HepG2 (cell line): ENCODE measurements around the gene HAS3. TPM values are rescaled to one million over a fixed set of nuclear protein-coding genes. Genes with fewer than 3 reads are reported as not detected.

Experiments
- CENPX ChIP-seq: sonication (generic); formaldehyde crosslinking; IDR thresholded peaks from 2 replicates; pipeline ENCODE4 v1.9.0; 2021; ENCODE audit warnings: mild to moderate bottlenecking, missing genetic modification reagents, moderate library complexity
- CREB1 ChIP-seq, 2 experiments: fragments of 450-650 bp in 1 of 2; IDR thresholded peaks; 2 replicates each; pipeline ENCODE4 v1.6.1; 2016 to 2017; ENCODE audit warnings: control low read depth in 1 of 2, mild to moderate bottlenecking in 1 of 2, missing compliant biosample characterization in 1 of 2, missing genetic modification characterization in 1 of 2
- HNRNPUL1 ChIP-seq: fragments of 200-400 bp; formaldehyde crosslinking; IDR thresholded peaks from 2 replicates; pipeline ENCODE4 v1.6.1; 2017; ENCODE audit warnings: low read depth, mild to moderate bottlenecking, low read length, moderate library complexity
- KLF12 ChIP-seq: sonication (generic); formaldehyde crosslinking; IDR thresholded peaks from 2 replicates; pipeline ENCODE4 v1.4.0; 2020; ENCODE audit warnings: missing genetic modification reagents, borderline replicate concordance
- MAF1 ChIP-seq: sonication (generic); formaldehyde crosslinking; IDR thresholded peaks from 2 replicates; pipeline ENCODE4 v1.5.0; 2020; ENCODE audit warnings: missing genetic modification reagents, borderline replicate concordance
- PITX1 ChIP-seq: sonication (generic); formaldehyde crosslinking; IDR thresholded peaks from 2 replicates; pipeline ENCODE4 v1.5.1; 2020; ENCODE audit warnings: mild to moderate bottlenecking, missing genetic modification reagents
- PPARG ChIP-seq: conservative IDR thresholded peaks from 2 replicates; pipeline ENCODE4 v1.6.1; 2016; ENCODE audit warnings: missing biosample characterization, missing genetic modification reagents
- RBFOX2 ChIP-seq: fragments of 200-400 bp; formaldehyde crosslinking; IDR thresholded peaks from 2 replicates; pipeline ENCODE4 v1.6.1; 2017; ENCODE audit warnings: low read depth, mild to moderate bottlenecking, low read length
- SALL2 ChIP-seq: sonication (generic); formaldehyde crosslinking; IDR thresholded peaks from 2 replicates; pipeline ENCODE4 v1.8.1; 2023; ENCODE audit warnings: mild to moderate bottlenecking, missing genetic modification reagents, inconsistent platforms
- ZNF607 ChIP-seq: sonication (generic); formaldehyde crosslinking; IDR thresholded peaks from 2 replicates; pipeline ENCODE4 v1.5.1; 2020; ENCODE audit warnings: missing genetic modification reagents, mild to moderate bottlenecking, borderline replicate concordance
- ZNF629 ChIP-seq: sonication (generic); formaldehyde crosslinking; conservative IDR thresholded peaks from 2 replicates; pipeline ENCODE4 v1.5.0; 2020; ENCODE audit warnings: missing genetic modification reagents
- ZNF768 ChIP-seq: sonication (generic); formaldehyde crosslinking; IDR thresholded peaks from 2 replicates; pipeline ENCODE4 v1.4.0; 2020; ENCODE audit warnings: missing genetic modification reagents
- polyA plus RNA-seq, 8 experiments: library from polyadenylated mRNA; depleted of rRNA in 3 of 8; stranded (reverse) in 7 of 8; unstranded in 1 of 8; fragments of >200 nt; fragmentation: Illumina TruSeq in 4 of 8; extraction: Trizol in 4 of 8; gene quantifications; 2 replicates each; pipeline versions ENCODE4 v1.2.1 to v1.2.3, GENCODE V29; 2011 to 2016; ENCODE audit warnings: low read depth in 4 of 8, missing spikeins in 1 of 8, mixed read lengths in 1 of 8; ENCODE audit not compliant: insufficient read depth in 1 of 8
- total RNA-seq, 5 experiments: library from RNA; depleted of rRNA; stranded (reverse); fragments of >200 nt; fragmentation: Illumina TruSeq; extraction: Trizol; gene quantifications; 2 replicates each; pipeline ENCODE4 v1.2.3, GENCODE V29; 2016; ENCODE audit warnings: low read depth in 1 of 5
- TF ChIP-seq, protein P1 (sequence below): sonication (generic); formaldehyde crosslinking; IDR thresholded peaks from 2 replicates; pipeline ENCODE4 v1.4.0; 2020; ENCODE audit warnings: missing genetic modification reagents, mild to moderate bottlenecking, borderline replicate concordance
- TF ChIP-seq, protein P2 (sequence below): sonication (generic); formaldehyde crosslinking; conservative IDR thresholded peaks from 2 replicates; pipeline ENCODE4 v1.4.0; 2020; ENCODE audit warnings: missing genetic modification reagents
- TF ChIP-seq, protein P3 (sequence below): sonication (generic); formaldehyde crosslinking; IDR thresholded peaks from 2 replicates; pipeline ENCODE4 v1.4.0; 2020; ENCODE audit warnings: missing genetic modification reagents
- TF ChIP-seq, protein P4 (sequence below): sonication (generic); formaldehyde crosslinking; IDR thresholded peaks from 2 replicates; pipeline ENCODE4 v1.4.0; 2020; ENCODE audit warnings: missing genetic modification reagents, borderline replicate concordance
- TF ChIP-seq, protein P5 (sequence below): sonication (generic); formaldehyde crosslinking; IDR thresholded peaks from 2 replicates; pipeline ENCODE4 v1.5.1; 2020; ENCODE audit warnings: mild to moderate bottlenecking, missing genetic modification reagents, moderate library complexity

The HAS3 gene
- total and polyA plus RNA-seq, 2 of the 13 experiments (the other 11 are each of a cell fraction or from before 2014, with no cell fraction given), result 0.04 to 0.30 TPM

DNA sequence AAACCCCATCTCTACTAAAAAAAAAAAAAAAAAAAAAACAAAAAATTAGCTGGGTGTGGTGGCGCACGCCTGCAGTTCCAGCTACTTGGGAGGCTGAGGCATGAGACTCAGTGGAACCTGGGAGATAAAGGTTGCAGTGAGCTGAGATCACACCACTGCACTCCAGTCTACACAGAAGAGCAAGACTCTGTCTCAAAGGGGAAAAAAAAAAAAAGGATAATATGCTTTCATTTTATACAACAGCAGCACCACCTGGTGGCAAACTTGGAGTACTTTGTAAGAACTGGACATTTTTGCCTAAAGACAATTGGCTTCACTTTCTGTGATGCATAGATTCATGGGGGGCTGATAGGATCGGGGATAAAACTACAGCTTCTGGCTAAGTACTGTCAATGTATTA lies 18.5 kb downstream of the HAS3 start (continued):
- TF ChIP-seq, protein P1, sequence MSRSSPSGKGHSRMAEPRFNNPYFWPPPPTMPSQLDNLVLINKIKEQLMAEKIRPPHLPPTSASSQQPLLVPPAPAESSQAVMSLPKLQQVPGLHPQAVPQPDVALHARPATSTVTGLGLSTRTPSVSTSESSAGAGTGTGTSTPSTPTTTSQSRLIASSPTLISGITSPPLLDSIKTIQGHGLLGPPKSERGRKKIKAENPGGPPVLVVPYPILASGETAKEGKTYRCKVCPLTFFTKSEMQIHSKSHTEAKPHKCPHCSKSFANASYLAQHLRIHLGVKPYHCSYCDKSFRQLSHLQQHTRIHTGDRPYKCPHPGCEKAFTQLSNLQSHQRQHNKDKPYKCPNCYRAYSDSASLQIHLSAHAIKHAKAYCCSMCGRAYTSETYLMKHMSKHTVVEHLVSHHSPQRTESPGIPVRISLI, result peak; percentile 99
- TF ChIP-seq PITX1 (CRISPR knock-in tag) (peak; percentile 46; the same call in 1 of the 2 replicates), ZNF629 (0 out of 2 replicates have a peak, but pooled peaks have one; percentile 8), MAF1 (no peak), CREB1 (IDR thresholded peaks at IDR 0.05) (no peak), CREB1 (CRISPR knock-in tag; IDR thresholded peaks at IDR 0.05) (0 out of 2 replicates have a peak, but pooled peaks have one; percentile 15), RBFOX2 (0 out of 2 replicates have a peak, but pooled peaks have one; percentile 40), ZNF607 (CRISPR knock-in tag) (no peak), ZNF768 (no peak), CENPX (CRISPR knock-in tag) (no peak), PPARG (CRISPR knock-in tag) (peak; percentile 30; the same call in 1 of the 2 replicates), KLF12 (CRISPR knock-in tag) (no peak), SALL2 (CRISPR knock-in tag) (peak; percentile 77; the same call in 1 of the 2 replicates), HNRNPUL1 (no peak)
- TF ChIP-seq, protein P2, sequence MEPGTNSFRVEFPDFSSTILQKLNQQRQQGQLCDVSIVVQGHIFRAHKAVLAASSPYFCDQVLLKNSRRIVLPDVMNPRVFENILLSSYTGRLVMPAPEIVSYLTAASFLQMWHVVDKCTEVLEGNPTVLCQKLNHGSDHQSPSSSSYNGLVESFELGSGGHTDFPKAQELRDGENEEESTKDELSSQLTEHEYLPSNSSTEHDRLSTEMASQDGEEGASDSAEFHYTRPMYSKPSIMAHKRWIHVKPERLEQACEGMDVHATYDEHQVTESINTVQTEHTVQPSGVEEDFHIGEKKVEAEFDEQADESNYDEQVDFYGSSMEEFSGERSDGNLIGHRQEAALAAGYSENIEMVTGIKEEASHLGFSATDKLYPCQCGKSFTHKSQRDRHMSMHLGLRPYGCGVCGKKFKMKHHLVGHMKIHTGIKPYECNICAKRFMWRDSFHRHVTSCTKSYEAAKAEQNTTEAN (CRISPR knock-in tag), result 0 out of 2 replicates have a peak, but pooled peaks have one; percentile 20
- TF ChIP-seq, protein P3, sequence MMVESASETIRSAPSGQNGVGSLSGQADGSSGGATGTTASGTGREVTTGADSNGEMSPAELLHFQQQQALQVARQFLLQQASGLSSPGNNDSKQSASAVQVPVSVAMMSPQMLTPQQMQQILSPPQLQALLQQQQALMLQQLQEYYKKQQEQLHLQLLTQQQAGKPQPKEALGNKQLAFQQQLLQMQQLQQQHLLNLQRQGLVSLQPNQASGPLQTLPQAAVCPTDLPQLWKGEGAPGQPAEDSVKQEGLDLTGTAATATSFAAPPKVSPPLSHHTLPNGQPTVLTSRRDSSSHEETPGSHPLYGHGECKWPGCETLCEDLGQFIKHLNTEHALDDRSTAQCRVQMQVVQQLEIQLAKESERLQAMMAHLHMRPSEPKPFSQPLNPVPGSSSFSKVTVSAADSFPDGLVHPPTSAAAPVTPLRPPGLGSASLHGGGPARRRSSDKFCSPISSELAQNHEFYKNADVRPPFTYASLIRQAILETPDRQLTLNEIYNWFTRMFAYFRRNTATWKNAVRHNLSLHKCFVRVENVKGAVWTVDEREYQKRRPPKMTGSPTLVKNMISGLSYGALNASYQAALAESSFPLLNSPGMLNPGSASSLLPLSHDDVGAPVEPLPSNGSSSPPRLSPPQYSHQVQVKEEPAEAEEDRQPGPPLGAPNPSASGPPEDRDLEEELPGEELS (CRISPR knock-in tag), result no peak
- TF ChIP-seq, protein P4, sequence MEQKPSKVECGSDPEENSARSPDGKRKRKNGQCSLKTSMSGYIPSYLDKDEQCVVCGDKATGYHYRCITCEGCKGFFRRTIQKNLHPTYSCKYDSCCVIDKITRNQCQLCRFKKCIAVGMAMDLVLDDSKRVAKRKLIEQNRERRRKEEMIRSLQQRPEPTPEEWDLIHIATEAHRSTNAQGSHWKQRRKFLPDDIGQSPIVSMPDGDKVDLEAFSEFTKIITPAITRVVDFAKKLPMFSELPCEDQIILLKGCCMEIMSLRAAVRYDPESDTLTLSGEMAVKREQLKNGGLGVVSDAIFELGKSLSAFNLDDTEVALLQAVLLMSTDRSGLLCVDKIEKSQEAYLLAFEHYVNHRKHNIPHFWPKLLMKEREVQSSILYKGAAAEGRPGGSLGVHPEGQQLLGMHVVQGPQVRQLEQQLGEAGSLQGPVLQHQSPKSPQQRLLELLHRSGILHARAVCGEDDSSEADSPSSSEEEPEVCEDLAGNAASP (CRISPR knock-in tag), result 0 out of 2 replicates have a peak, but pooled peaks have one; percentile 23
- TF ChIP-seq, protein P5, sequence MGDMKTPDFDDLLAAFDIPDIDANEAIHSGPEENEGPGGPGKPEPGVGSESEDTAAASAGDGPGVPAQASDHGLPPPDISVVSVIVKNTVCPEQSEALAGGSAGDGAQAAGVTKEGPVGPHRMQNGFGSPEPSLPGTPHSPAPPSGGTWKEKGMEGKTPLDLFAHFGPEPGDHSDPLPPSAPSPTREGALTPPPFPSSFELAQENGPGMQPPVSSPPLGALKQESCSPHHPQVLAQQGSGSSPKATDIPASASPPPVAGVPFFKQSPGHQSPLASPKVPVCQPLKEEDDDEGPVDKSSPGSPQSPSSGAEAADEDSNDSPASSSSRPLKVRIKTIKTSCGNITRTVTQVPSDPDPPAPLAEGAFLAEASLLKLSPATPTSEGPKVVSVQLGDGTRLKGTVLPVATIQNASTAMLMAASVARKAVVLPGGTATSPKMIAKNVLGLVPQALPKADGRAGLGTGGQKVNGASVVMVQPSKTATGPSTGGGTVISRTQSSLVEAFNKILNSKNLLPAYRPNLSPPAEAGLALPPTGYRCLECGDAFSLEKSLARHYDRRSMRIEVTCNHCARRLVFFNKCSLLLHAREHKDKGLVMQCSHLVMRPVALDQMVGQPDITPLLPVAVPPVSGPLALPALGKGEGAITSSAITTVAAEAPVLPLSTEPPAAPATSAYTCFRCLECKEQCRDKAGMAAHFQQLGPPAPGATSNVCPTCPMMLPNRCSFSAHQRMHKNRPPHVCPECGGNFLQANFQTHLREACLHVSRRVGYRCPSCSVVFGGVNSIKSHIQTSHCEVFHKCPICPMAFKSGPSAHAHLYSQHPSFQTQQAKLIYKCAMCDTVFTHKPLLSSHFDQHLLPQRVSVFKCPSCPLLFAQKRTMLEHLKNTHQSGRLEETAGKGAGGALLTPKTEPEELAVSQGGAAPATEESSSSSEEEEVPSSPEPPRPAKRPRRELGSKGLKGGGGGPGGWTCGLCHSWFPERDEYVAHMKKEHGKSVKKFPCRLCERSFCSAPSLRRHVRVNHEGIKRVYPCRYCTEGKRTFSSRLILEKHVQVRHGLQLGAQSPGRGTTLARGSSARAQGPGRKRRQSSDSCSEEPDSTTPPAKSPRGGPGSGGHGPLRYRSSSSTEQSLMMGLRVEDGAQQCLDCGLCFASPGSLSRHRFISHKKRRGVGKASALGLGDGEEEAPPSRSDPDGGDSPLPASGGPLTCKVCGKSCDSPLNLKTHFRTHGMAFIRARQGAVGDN, result no peak
